Measurements from ENCODE around the gene PARD6A.
A peak's percentile ranks its signal among the peaks of the same experiment; 100 is the strongest.

Gene PARD6A, protein sequence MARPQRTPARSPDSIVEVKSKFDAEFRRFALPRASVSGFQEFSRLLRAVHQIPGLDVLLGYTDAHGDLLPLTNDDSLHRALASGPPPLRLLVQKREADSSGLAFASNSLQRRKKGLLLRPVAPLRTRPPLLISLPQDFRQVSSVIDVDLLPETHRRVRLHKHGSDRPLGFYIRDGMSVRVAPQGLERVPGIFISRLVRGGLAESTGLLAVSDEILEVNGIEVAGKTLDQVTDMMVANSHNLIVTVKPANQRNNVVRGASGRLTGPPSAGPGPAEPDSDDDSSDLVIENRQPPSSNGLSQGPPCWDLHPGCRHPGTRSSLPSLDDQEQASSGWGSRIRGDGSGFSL

DNA sequence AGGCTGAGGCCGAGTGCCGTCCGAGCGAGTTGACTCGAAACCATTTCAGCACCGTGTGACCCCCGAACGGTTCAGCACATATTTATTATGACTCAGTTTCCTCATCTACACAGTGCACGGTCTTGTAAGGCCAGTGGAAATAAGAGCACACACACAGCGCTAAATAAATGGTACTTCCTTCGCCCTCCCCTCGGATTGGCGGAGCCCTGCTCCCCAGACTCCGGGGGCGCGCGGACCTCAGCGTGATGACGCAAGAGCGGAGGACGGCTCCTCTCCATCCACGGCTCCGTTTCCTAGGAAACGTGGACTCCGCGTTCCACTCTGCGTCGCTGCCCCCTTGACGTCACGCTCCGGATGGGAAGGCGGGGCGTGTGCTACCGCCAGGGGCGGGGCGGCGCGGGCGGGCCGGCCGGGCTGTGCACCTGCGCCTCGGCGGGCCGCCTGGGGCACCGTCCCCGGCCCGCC, at the start of gene PARD6A:
Gene PARD6A, plus strand, starts transcription at position 397 of the 465 bp plus-strand sequence. CDS start 79 bp downstream, outside the sequence.
- peak within 1 kb of the TSS; percentile 93 for H3K4me2 ChIP-seq
- H3K36me3 ChIP-seq (ENCODE audit: insufficient read depth) = no peaks in the 10 kb centered on the region
- peak within 1 kb of the TSS; percentile 39; the same call in 1 of the 2 replicates for H3K9ac ChIP-seq
- peaks cover 14% of the 10 kb centered on the region for H3K4me1 ChIP-seq (ENCODE audit: low read depth, poor library complexity, severe bottlenecking)
- TF ChIP-seq CTCF (conservative IDR thresholded peaks at IDR 0.05; ENCODE audit: low read depth, low read length) = no peak
- no peaks in the 10 kb centered on the region for H4K20me1 ChIP-seq (ENCODE audit: insufficient read depth)
- no peaks in the 10 kb centered on the region for H3K27me3 ChIP-seq (ENCODE audit: insufficient read depth, low read depth)
- peak within 1 kb of the TSS; percentile 86 for H2AFZ ChIP-seq (ENCODE audit: low read depth)
- H3K27ac ChIP-seq = peak within 1 kb of the TSS; percentile 72
- no peak within 1 kb of the TSS for H3K4me3 ChIP-seq (IDR thresholded peaks at IDR 0.05; ENCODE audit: insufficient read depth, low read depth, low read length)
- no peaks in the 10 kb centered on the region; the same call in 1 of the 2 replicates for H3K79me2 ChIP-seq (ENCODE audit: insufficient read depth, low read depth)

GRCh38 chr16:67613808-67614207, 47.0 kb upstream of the PARD6A start:
- Histone ChIP-seq H3K27me3 (ENCODE audit: insufficient read depth, low read depth) (no peaks in the 10 kb centered on the region), H3K79me2 (ENCODE audit: insufficient read depth, low read depth) (peaks cover 13% of the 10 kb centered on the region; the same call in 1 of the 2 replicates), H2AFZ (ENCODE audit: low read depth) (no peak overlapping the region), H3K4me1 (ENCODE audit: low read depth, poor library complexity, severe bottlenecking) (no peaks in the 10 kb centered on the region), H3K4me3 (IDR thresholded peaks at IDR 0.05; ENCODE audit: insufficient read depth, low read depth, low read length) (no peak overlapping the region), H3K36me3 (ENCODE audit: insufficient read depth) (no peaks in the 10 kb centered on the region; the same call in 1 of the 2 replicates), H4K20me1 (ENCODE audit: insufficient read depth) (no peaks in the 10 kb centered on the region), H3K27ac (no peak overlapping the region), H3K9ac (no peak overlapping the region), H3K4me2 (no peak overlapping the region)
- TF ChIP-seq CTCF (conservative IDR thresholded peaks at IDR 0.05; ENCODE audit: low read depth, low read length) = no peak; the same call in 1 of the 2 replicates

GRCh38 chr16:67628216-67628615, 32.5 kb upstream of the PARD6A start:
- no peak overlapping the region for H2AFZ ChIP-seq (ENCODE audit: low read depth)
- H3K4me1 ChIP-seq (ENCODE audit: low read depth, poor library complexity, severe bottlenecking) = no peaks in the 10 kb centered on the region
- H3K4me2 ChIP-seq = no peak overlapping the region
- no peaks in the 10 kb centered on the region for H3K27me3 ChIP-seq (ENCODE audit: insufficient read depth, low read depth)
- no peak overlapping the region for H3K27ac ChIP-seq
- no peak overlapping the region for H3K4me3 ChIP-seq (IDR thresholded peaks at IDR 0.05; ENCODE audit: insufficient read depth, low read depth, low read length)
- no peak for TF ChIP-seq CTCF (conservative IDR thresholded peaks at IDR 0.05; ENCODE audit: low read depth, low read length)
- H3K36me3 ChIP-seq (ENCODE audit: insufficient read depth) = peaks cover 10% of the 10 kb centered on the region; the same call in 1 of the 2 replicates
- H3K9ac ChIP-seq = no peak overlapping the region
- H4K20me1 ChIP-seq (ENCODE audit: insufficient read depth) = no peaks in the 10 kb centered on the region
- H3K79me2 ChIP-seq (ENCODE audit: insufficient read depth, low read depth) = no peaks in the 10 kb centered on the region

- no peak overlapping the region for H2AFZ ChIP-seq (ENCODE audit: low read depth)
- no peak overlapping the region for H3K4me3 ChIP-seq (IDR thresholded peaks at IDR 0.05; ENCODE audit: insufficient read depth, low read depth, low read length)
- TF ChIP-seq CTCF (conservative IDR thresholded peaks at IDR 0.05; ENCODE audit: low read depth, low read length) = no peak
- no peak overlapping the region for H3K4me2 ChIP-seq
- H3K27me3 ChIP-seq (ENCODE audit: insufficient read depth, low read depth) = no peaks in the 10 kb centered on the region
- H3K79me2 ChIP-seq (ENCODE audit: insufficient read depth, low read depth) = no peaks in the 10 kb centered on the region
- no peaks in the 10 kb centered on the region for H3K4me1 ChIP-seq (ENCODE audit: low read depth, poor library complexity, severe bottlenecking)
- H4K20me1 ChIP-seq (ENCODE audit: insufficient read depth) = no peaks in the 10 kb centered on the region
- no peak overlapping the region for H3K9ac ChIP-seq
- peaks cover 5% of the 10 kb centered on the region; the same call in 1 of the 2 replicates for H3K36me3 ChIP-seq (ENCODE audit: insufficient read depth)
- H3K27ac ChIP-seq = no peak overlapping the region
Observed at GRCh38 chr16:67632415-67633172, 28.2 kb upstream of the PARD6A start.
